ENCODE measurements around the gene DCTN3. TPM values are rescaled to one million over a fixed set of nuclear protein-coding genes. Genes with fewer than 3 reads are reported as not detected.

Gene DCTN3
- total RNA-seq, 1 experiment from 2014 or later = 27.5 TPM

DNA sequence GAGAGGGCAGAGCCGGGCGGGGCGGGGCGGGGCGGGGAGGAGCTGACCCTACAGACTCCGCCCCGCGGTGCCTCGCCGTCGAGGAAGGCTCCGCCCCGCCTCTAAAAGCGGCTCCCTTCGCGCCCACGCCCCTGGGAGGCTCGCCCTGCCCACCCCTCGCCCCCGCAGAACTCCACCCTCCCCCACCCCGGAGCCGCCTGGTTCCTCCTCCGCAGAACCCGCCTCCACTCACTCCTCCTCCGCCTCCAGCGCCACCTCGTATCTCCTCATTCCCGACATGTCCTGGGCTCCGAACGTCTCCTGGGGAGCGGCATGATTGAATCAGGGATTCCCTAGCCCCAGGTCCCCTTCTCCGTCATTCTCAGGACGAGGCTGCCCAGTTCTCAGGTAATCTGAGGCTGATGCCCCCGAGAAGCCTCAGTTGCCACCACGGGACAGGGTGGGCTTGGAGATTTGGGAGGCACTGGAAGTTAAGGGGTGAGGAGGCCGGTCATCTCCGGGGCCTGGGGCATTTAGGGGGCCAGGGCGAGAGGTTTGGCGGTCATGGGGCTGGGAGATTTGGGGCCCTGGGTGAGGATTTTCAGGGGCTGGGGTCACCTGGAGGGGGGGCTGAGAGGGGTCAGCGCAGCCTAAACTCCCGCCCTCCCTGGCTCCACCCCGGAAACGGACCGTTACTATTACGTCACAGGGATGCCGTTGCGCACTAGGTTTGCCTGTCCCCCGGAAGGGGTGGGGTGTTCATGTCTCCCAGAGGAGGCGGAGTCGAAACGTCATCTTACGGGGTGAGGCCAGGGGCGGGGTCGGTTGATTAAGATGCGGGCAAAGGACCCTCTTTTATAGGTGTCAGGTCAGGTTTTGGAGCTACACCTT lies 45.3 kb upstream of the DCTN3 start (continued):
- no peak for TF ChIP-seq SMAD4 (CRISPR knock-in tag; IDR thresholded peaks at IDR 0.05)
- no peak for TF ChIP-seq ZNF263 (CRISPR knock-in tag; IDR thresholded peaks at IDR 0.05; ENCODE audit: low read depth)
- TF ChIP-seq RORB (CRISPR knock-in tag; IDR thresholded peaks at IDR 0.05) = no peak
- TF ChIP-seq TCF7 (CRISPR knock-in tag; IDR thresholded peaks at IDR 0.05; ENCODE audit: low read depth) = no peak
- TF ChIP-seq SMAD3 (CRISPR knock-in tag; IDR thresholded peaks at IDR 0.05; ENCODE audit: borderline replicate concordance) = no peak
- no peak for TF ChIP-seq NFATC4 (CRISPR knock-in tag; IDR thresholded peaks at IDR 0.05)
- TF ChIP-seq, protein P1, sequence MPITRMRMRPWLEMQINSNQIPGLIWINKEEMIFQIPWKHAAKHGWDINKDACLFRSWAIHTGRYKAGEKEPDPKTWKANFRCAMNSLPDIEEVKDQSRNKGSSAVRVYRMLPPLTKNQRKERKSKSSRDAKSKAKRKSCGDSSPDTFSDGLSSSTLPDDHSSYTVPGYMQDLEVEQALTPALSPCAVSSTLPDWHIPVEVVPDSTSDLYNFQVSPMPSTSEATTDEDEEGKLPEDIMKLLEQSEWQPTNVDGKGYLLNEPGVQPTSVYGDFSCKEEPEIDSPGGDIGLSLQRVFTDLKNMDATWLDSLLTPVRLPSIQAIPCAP (CRISPR knock-in tag; IDR thresholded peaks at IDR 0.05) = no peak
- no peak for TF ChIP-seq NR3C1 (CRISPR knock-in tag; conservative IDR thresholded peaks at IDR 0.05; ENCODE audit: low read depth)
- peak; percentile 71; the same call in 1 of the 2 replicates for TF ChIP-seq FOXP1 (CRISPR knock-in tag; IDR thresholded peaks at IDR 0.05; ENCODE audit: borderline replicate concordance)
- TF ChIP-seq ZNF121 (CRISPR knock-in tag; IDR thresholded peaks at IDR 0.05) = no peak
- 0 out of 2 replicates have a peak, but pooled peaks have one; percentile 71 for TF ChIP-seq MYBL2 (CRISPR knock-in tag; IDR thresholded peaks at IDR 0.05)
- no peak for TF ChIP-seq FOXJ3 (CRISPR knock-in tag; IDR thresholded peaks at IDR 0.05; ENCODE audit: borderline replicate concordance)
- TF ChIP-seq ZBTB21 (CRISPR knock-in tag; IDR thresholded peaks at IDR 0.05; ENCODE audit: borderline replicate concordance) = peak; percentile 99

DNA sequence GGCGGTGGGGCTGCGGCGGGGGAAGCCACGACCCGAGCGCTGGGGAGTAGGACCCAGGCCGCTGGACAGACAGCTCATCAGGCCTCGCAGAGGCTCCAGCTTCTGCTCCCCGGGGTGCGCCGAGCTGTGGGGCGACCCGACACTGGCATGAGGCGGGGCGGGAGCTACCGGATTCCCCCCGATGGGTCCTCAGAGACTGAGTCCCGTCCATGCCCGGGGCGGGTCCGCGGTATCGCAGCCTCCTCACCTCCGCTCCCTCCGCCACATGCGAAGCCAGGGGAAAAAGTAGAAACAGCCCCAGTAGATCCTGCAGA lies 44.7 kb upstream of the DCTN3 start:
- peaks cover 10% of the 10 kb centered on the region for H3K27me3 Mint-ChIP-seq (ENCODE audit: low read depth)
- peaks cover 15% of the 10 kb centered on the region for H3K9me3 Mint-ChIP-seq
- TF ChIP-seq, protein P2, sequence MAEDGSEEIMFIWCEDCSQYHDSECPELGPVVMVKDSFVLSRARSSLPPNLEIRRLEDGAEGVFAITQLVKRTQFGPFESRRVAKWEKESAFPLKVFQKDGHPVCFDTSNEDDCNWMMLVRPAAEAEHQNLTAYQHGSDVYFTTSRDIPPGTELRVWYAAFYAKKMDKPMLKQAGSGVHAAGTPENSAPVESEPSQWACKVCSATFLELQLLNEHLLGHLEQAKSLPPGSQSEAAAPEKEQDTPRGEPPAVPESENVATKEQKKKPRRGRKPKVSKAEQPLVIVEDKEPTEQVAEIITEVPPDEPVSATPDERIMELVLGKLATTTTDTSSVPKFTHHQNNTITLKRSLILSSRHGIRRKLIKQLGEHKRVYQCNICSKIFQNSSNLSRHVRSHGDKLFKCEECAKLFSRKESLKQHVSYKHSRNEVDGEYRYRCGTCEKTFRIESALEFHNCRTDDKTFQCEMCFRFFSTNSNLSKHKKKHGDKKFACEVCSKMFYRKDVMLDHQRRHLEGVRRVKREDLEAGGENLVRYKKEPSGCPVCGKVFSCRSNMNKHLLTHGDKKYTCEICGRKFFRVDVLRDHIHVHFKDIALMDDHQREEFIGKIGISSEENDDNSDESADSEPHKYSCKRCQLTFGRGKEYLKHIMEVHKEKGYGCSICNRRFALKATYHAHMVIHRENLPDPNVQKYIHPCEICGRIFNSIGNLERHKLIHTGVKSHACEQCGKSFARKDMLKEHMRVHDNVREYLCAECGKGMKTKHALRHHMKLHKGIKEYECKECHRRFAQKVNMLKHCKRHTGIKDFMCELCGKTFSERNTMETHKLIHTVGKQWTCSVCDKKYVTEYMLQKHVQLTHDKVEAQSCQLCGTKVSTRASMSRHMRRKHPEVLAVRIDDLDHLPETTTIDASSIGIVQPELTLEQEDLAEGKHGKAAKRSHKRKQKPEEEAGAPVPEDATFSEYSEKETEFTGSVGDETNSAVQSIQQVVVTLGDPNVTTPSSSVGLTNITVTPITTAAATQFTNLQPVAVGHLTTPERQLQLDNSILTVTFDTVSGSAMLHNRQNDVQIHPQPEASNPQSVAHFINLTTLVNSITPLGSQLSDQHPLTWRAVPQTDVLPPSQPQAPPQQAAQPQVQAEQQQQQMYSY (CRISPR knock-in tag; IDR thresholded peaks at IDR 0.05) = peak; percentile 34; the same call in 1 of the 2 replicates
- TF ChIP-seq SMAD4 (CRISPR knock-in tag; IDR thresholded peaks at IDR 0.05) = no peak
- TF ChIP-seq CBFB (CRISPR knock-in tag; IDR thresholded peaks at IDR 0.05; ENCODE audit: low read depth) = no peak
- TF ChIP-seq ZNF219 (CRISPR knock-in tag; IDR thresholded peaks at IDR 0.05; ENCODE audit: borderline replicate concordance) = no peak
- no peak for TF ChIP-seq JUN (CRISPR knock-in tag; IDR thresholded peaks at IDR 0.05)
- TF ChIP-seq NR1H2 (CRISPR knock-in tag; IDR thresholded peaks at IDR 0.05) = no peak
- no peak for TF ChIP-seq MXD4 (CRISPR knock-in tag; IDR thresholded peaks at IDR 0.05; ENCODE audit: borderline replicate concordance)
- TF ChIP-seq TP53 (CRISPR knock-in tag; IDR thresholded peaks at IDR 0.05) = peak; percentile 23; the same call in 1 of the 2 replicates
- TF ChIP-seq, protein P3, sequence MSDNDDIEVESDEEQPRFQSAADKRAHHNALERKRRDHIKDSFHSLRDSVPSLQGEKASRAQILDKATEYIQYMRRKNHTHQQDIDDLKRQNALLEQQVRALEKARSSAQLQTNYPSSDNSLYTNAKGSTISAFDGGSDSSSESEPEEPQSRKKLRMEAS (CRISPR knock-in tag; IDR thresholded peaks at IDR 0.05) = 0 out of 2 replicates have a peak, but pooled peaks have one; percentile 37
- no peak for TF ChIP-seq OVOL2 (CRISPR knock-in tag; IDR thresholded peaks at IDR 0.05; ENCODE audit: borderline replicate concordance)
- TF ChIP-seq, protein P4, sequence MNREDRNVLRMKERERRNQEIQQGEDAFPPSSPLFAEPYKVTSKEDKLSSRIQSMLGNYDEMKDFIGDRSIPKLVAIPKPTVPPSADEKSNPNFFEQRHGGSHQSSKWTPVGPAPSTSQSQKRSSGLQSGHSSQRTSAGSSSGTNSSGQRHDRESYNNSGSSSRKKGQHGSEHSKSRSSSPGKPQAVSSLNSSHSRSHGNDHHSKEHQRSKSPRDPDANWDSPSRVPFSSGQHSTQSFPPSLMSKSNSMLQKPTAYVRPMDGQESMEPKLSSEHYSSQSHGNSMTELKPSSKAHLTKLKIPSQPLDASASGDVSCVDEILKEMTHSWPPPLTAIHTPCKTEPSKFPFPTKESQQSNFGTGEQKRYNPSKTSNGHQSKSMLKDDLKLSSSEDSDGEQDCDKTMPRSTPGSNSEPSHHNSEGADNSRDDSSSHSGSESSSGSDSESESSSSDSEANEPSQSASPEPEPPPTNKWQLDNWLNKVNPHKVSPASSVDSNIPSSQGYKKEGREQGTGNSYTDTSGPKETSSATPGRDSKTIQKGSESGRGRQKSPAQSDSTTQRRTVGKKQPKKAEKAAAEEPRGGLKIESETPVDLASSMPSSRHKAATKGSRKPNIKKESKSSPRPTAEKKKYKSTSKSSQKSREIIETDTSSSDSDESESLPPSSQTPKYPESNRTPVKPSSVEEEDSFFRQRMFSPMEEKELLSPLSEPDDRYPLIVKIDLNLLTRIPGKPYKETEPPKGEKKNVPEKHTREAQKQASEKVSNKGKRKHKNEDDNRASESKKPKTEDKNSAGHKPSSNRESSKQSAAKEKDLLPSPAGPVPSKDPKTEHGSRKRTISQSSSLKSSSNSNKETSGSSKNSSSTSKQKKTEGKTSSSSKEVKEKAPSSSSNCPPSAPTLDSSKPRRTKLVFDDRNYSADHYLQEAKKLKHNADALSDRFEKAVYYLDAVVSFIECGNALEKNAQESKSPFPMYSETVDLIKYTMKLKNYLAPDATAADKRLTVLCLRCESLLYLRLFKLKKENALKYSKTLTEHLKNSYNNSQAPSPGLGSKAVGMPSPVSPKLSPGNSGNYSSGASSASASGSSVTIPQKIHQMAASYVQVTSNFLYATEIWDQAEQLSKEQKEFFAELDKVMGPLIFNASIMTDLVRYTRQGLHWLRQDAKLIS (CRISPR knock-in tag; IDR thresholded peaks at IDR 0.05; ENCODE audit: borderline replicate concordance) = no peak
- no peak for TF ChIP-seq ZNF263 (CRISPR knock-in tag; IDR thresholded peaks at IDR 0.05; ENCODE audit: low read depth)
- TF ChIP-seq, protein P5, sequence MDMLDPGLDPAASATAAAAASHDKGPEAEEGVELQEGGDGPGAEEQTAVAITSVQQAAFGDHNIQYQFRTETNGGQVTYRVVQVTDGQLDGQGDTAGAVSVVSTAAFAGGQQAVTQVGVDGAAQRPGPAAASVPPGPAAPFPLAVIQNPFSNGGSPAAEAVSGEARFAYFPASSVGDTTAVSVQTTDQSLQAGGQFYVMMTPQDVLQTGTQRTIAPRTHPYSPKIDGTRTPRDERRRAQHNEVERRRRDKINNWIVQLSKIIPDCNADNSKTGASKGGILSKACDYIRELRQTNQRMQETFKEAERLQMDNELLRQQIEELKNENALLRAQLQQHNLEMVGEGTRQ (CRISPR knock-in tag; IDR thresholded peaks at IDR 0.05) = no peak
- TF ChIP-seq, protein P6, sequence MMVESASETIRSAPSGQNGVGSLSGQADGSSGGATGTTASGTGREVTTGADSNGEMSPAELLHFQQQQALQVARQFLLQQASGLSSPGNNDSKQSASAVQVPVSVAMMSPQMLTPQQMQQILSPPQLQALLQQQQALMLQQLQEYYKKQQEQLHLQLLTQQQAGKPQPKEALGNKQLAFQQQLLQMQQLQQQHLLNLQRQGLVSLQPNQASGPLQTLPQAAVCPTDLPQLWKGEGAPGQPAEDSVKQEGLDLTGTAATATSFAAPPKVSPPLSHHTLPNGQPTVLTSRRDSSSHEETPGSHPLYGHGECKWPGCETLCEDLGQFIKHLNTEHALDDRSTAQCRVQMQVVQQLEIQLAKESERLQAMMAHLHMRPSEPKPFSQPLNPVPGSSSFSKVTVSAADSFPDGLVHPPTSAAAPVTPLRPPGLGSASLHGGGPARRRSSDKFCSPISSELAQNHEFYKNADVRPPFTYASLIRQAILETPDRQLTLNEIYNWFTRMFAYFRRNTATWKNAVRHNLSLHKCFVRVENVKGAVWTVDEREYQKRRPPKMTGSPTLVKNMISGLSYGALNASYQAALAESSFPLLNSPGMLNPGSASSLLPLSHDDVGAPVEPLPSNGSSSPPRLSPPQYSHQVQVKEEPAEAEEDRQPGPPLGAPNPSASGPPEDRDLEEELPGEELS (CRISPR knock-in tag; IDR thresholded peaks at IDR 0.05) = 0 out of 2 replicates have a peak, but pooled peaks have one; percentile 4

More for the DNA sequence above, 44.7 kb upstream of the DCTN3 start:
- DNase-seq (ENCODE audit: low spot score) (no peak), ATAC-seq (no peak)
- peaks cover 20% of the 10 kb centered on the region for H3K36me3 Mint-ChIP-seq
- H3K4me3 Mint-ChIP-seq = peak overlapping the region; percentile 94
- ChIA-PET CTCF (interaction anchor here (0.6 to 4.0 kb wide), 23 partner anchors 9 to 981 kb away, joined by 3 to 65 read pairs (median 5); partner anchors contain the start of genes ARID3C, DCTN3, GALT and IL11RA), POLR2A (interaction anchor here (1.0 to 1.9 kb wide), 4 partner anchors 10 to 27 kb away, joined by 3 to 11 read pairs (median 6); partner anchors contain the start of genes GALT and SIGMAR1)
- H3K27ac Mint-ChIP-seq = no peak overlapping the region
- H3K4me1 Mint-ChIP-seq = peaks cover 9% of the 10 kb centered on the region
